IMR-90 (cell line): Measurements from ENCODE around the gene CLDN9. TPM values are rescaled to one million over a fixed set of nuclear protein-coding genes. Genes with fewer than 3 reads are reported as not detected.
A peak's percentile ranks its signal among the peaks of the same experiment; 100 is the strongest.

Experiments used
- ATAC-seq: fragments of 200-7000 bp; cut with Tn5 transposase; 2 replicates; pipeline ENCODE4 v1.9.1; 2020; ENCODE audit warnings: low read depth, mild to moderate bottlenecking, moderate library complexity
- BruUV-seq: library from RNA; stranded (reverse); fragments of 400-500 nt; replicated peaks from 2 replicates; lab custom pipeline; 2021; lab: Mats Ljungman, UMichigan
- CTCF ChIA-PET: fragments of 300-600 bp; formaldehyde crosslinking; extraction: SDS; loops from one replicate; lab custom pipeline; 2021; ENCODE audit warnings: antibody characterized with exemption; lab: Yijun Ruan, JAX
- POLR2A ChIA-PET: fragments of 300-600 bp; sonication (Branson Sonifier 250); formaldehyde crosslinking; loops from one replicate; lab custom pipeline; 2022; ENCODE audit warnings: antibody characterized with exemption; ENCODE audit not compliant: unreplicated experiment; lab: Charles Lee
- DNase-seq: peaks from one replicate; pipeline ENCODE4 v3.0.0; 2013
- H2AFZ ChIP-seq: replicated peaks from 2 replicates; pipeline ENCODE3; 2013; ENCODE audit warnings: low read length, mild to moderate bottlenecking; ENCODE audit not compliant: poor library complexity
- H2AK5ac ChIP-seq: 2 replicates; pipeline ENCODE4 v1.6.1; 2013; ENCODE audit warnings: low read depth, low read length, inconsistent platforms
- H2AK9ac ChIP-seq: replicated peaks from 2 replicates; pipeline ENCODE3; 2013; ENCODE audit warnings: mild to moderate bottlenecking, low read depth, low read length, moderate library complexity; ENCODE audit not compliant: poor library complexity
- H2BK120ac ChIP-seq: 2 replicates; pipeline ENCODE4 v1.6.1; 2013; ENCODE audit warnings: low read depth, low read length, inconsistent platforms
- H2BK15ac ChIP-seq: 3 replicates; pipeline ENCODE4 v1.6.1; 2013; ENCODE audit warnings: low read depth, low read length, inconsistent platforms
- H2BK20ac ChIP-seq: 2 replicates; pipeline ENCODE4 v1.6.1; 2013; ENCODE audit warnings: low read depth, mild to moderate bottlenecking, inconsistent platforms, low read length, moderate library complexity
- H2BK5ac ChIP-seq: 2 replicates; pipeline ENCODE4 v1.6.1; 2013; ENCODE audit warnings: mild to moderate bottlenecking, low read depth, low read length, inconsistent platforms; ENCODE audit not compliant: poor library complexity, severe bottlenecking
- H3K14ac ChIP-seq: replicated peaks from 2 replicates; pipeline ENCODE4 v1.6.1; 2013; ENCODE audit warnings: low read depth, low read length, inconsistent platforms
- H3K18ac ChIP-seq: 2 replicates; pipeline ENCODE4 v1.6.1; 2013; ENCODE audit warnings: low read depth, low read length, control low read depth
- H3K23ac ChIP-seq: 2 replicates; pipeline ENCODE4 v1.6.1; 2013; ENCODE audit warnings: low read depth, low read length, inconsistent platforms
- H3K27ac ChIP-seq: 2 replicates; pipeline ENCODE4 v1.5.1; 2013; ENCODE audit warnings: mild to moderate bottlenecking, control low read depth, low read length; ENCODE audit not compliant: insufficient read depth
- H3K27me3 ChIP-seq: 2 replicates; pipeline ENCODE4 v1.6.1; 2013; ENCODE audit warnings: low read length; ENCODE audit not compliant: control insufficient read depth, insufficient read depth
- H3K36me3 ChIP-seq: 2 replicates; pipeline ENCODE4 v1.6.1; 2013; ENCODE audit warnings: low read length, mixed read lengths; ENCODE audit not compliant: control insufficient read depth, insufficient read depth
- H3K4ac ChIP-seq: 2 replicates; pipeline ENCODE4 v1.6.1; 2013; ENCODE audit warnings: low read depth, low read length, inconsistent platforms
- H3K4me1 ChIP-seq: 2 replicates; pipeline ENCODE4 v1.6.1; 2013; ENCODE audit warnings: low read length, mixed read lengths; ENCODE audit not compliant: control insufficient read depth, insufficient read depth
- H3K4me2 ChIP-seq: 2 replicates; pipeline ENCODE4 v1.6.1; 2013; ENCODE audit warnings: low read depth, mild to moderate bottlenecking, control low read depth, low read length, moderate library complexity
- H3K4me3 ChIP-seq: 2 replicates; pipeline ENCODE4 v1.5.1; 2013; ENCODE audit warnings: low read depth, mild to moderate bottlenecking, control low read depth, low read length, moderate library complexity; ENCODE audit not compliant: insufficient read depth
- H3K56ac ChIP-seq: 2 replicates; pipeline ENCODE4 v1.6.1; 2013; ENCODE audit warnings: low read length, inconsistent platforms; ENCODE audit not compliant: insufficient read depth; ENCODE audit errors: extremely low read depth
- H3K79me1 ChIP-seq, 2 experiments: 2 replicates each; pipeline ENCODE4 v1.6.1; 2013; ENCODE audit warnings: low read length in 2 of 2, inconsistent platforms in 1 of 2, low read depth in 1 of 2
- H3K9ac ChIP-seq: 2 replicates; pipeline ENCODE4 v1.6.1; 2013; ENCODE audit warnings: low read depth, low read length, control low read depth
- H3K9me1 ChIP-seq: 2 replicates; pipeline ENCODE4 v1.6.1; 2013; ENCODE audit warnings: low read length, inconsistent platforms; ENCODE audit not compliant: insufficient read depth
- H3K9me3 ChIP-seq: 2 replicates; pipeline ENCODE4 v1.6.1; 2013; ENCODE audit warnings: low read length; ENCODE audit not compliant: control insufficient read depth, insufficient read depth
- H4K20me1 ChIP-seq: 2 replicates; pipeline ENCODE4 v1.6.1; 2013; ENCODE audit warnings: low read length, inconsistent platforms; ENCODE audit not compliant: insufficient read depth
- H4K5ac ChIP-seq: 2 replicates; pipeline ENCODE4 v1.6.1; 2013; ENCODE audit warnings: mild to moderate bottlenecking, low read depth, low read length, control low read depth
- H4K8ac ChIP-seq, 2 experiments: 2 replicates each; pipeline ENCODE4 v1.6.1; 2013; ENCODE audit warnings: low read depth in 2 of 2, low read length in 2 of 2, control low read depth in 1 of 2, inconsistent platforms in 1 of 2
- H4K91ac ChIP-seq: 2 replicates; pipeline ENCODE4 v1.6.1; 2013; ENCODE audit warnings: low read depth, low read length, inconsistent platforms; ENCODE audit not compliant: insufficient read depth
- CHD1 ChIP-seq: IDR thresholded peaks from 2 replicates; pipeline ENCODE4 v1.6.1; 2012; ENCODE audit warnings: low read depth, low read length, improper control_type of control experiment
- MAZ ChIP-seq: IDR thresholded peaks from 2 replicates; pipeline ENCODE4 v1.6.1; 2012; ENCODE audit warnings: low read depth, mild to moderate bottlenecking, low read length, improper control_type of control experiment, moderate library complexity, borderline replicate concordance
- MXI1 ChIP-seq: IDR thresholded peaks from 2 replicates; pipeline ENCODE4 v1.6.1; 2012; ENCODE audit warnings: low read depth, mild to moderate bottlenecking, low read length, moderate library complexity, borderline replicate concordance
- WGBS, 2 experiments: methylation state at CpG; one replicate each; pipeline versions ENCODE4 v1.1.5 to v1.1.7; 2013; ENCODE audit warnings: missing lambda C conversion rate in 2 of 2; ENCODE audit not compliant: insufficient read length in 1 of 2; ENCODE audit errors: extremely low coverage in 2 of 2; 5-methylcytosine and 5-hydroxymethylcytosine counted together
- dilution Hi-C: fragments of 300-500 bp; cut with HindIII; formaldehyde crosslinking; loops from one replicate; pipeline ENCODE4 v1.14.3; 2018; ENCODE audit warnings: low sequenced_read_pairs; ENCODE audit not compliant: unreplicated experiment
- in situ Hi-C: fragments of 300-500 bp; cut with MboI; formaldehyde crosslinking; loops from 3 replicates; pipeline ENCODE4 v1.14.3; 2019; ENCODE audit warnings: low sequenced_read_pairs, inconsistent platforms, mixed read lengths
- intact Hi-C: fragments of 100-400 bp; cut with micrococcal nuclease; formaldehyde crosslinking; loops from 2 replicates; pipeline ENCODE4 v1.10.0; 2022
- polyA plus RNA-seq, 3 experiments: library from polyadenylated mRNA; depleted of rRNA; stranded (reverse); fragments of >200 nt; gene quantifications; 2 replicates each; pipeline ENCODE4 v1.2.3, GENCODE V29; 2012; ENCODE audit warnings: low replicate concordance in 1 of 3
- total RNA-seq: library from RNA; depleted of rRNA; stranded (reverse); fragments of >200 nt; gene quantifications from 2 replicates; pipeline ENCODE4 v1.2.3, GENCODE V29; 2012

The CLDN9 gene
- total and polyA plus RNA-seq, 2 of the 4 experiments (the other 2 are of a cell fraction) = 0.05 TPM; not detected in 1

- BruUV-seq = no TSS peak
These were observed 43.8 kb upstream of the CLDN9 start, which contains the start of gene PAQR4 for GRCh38 chr16:2968738-2969544. TSS of gene PAQR4 (plus strand) at chr16:2969348. CDS start at chr16:2969675, 327 bp downstream.

More at GRCh38 chr16:2968738-2969544, 43.8 kb upstream of the CLDN9 start, which contains the start of gene PAQR4:
- H3K27ac ChIP-seq = peak within 1 kb of the TSS; percentile 17; the same call in 1 of the 2 replicates
- H3K18ac ChIP-seq = no peak within 1 kb of the TSS
- dilution Hi-C loops = no loop called here
- ATAC-seq (peak; percentile 92), DNase-seq (peak; percentile 81)
- H3K27me3 ChIP-seq = peaks cover 30% of the 10 kb centered on the region
- H3K9ac ChIP-seq = peak within 1 kb of the TSS; percentile 55; the same call in 1 of the 2 replicates
- H2AK9ac ChIP-seq = peak within 1 kb of the TSS; percentile 93
- peak within 1 kb of the TSS; percentile 89 for H3K4me2 ChIP-seq
- peak within 1 kb of the TSS; percentile 17; the same call in 1 of the 2 replicates for H3K56ac ChIP-seq
- TF ChIP-seq MAZ (0 out of 2 replicates have a peak, but pooled peaks have one; percentile 16), CHD1 (no peak), MXI1 (peak; percentile 74; the same call in 1 of the 2 replicates)
- no peak within 1 kb of the TSS; the same call in 1 of the 2 replicates for H4K91ac ChIP-seq
- H4K5ac ChIP-seq = no peak within 1 kb of the TSS
- in situ Hi-C loops = no loop called here
- POLR2A ChIA-PET = no interaction called here
- peaks cover 5 to 23% of the 10 kb centered on the region in 2 experiments; a peak in 3 of 4 replicates for H3K79me1 ChIP-seq
- no peak within 1 kb of the TSS for H4K8ac ChIP-seq
- intact Hi-C loops = no loop called here
- no peak within 1 kb of the TSS; the same call in 1 of the 2 replicates for H3K4ac ChIP-seq
- no peaks in the 10 kb centered on the region for H3K9me3 ChIP-seq
- peaks cover 4% of the 10 kb centered on the region; the same call in 1 of the 2 replicates for H3K4me1 ChIP-seq
- H2AFZ ChIP-seq = peak within 1 kb of the TSS; percentile 97
- no peak within 1 kb of the TSS for H2BK120ac ChIP-seq
- H3K23ac ChIP-seq = peak within 1 kb of the TSS; percentile 56; the same call in 1 of the 2 replicates
- no peak within 1 kb of the TSS for H2BK5ac ChIP-seq
- CTCF ChIA-PET = interaction anchor here (0.9 to 1.0 kb wide), 2 partner anchors 16 to 85 kb away, joined by 3 read pairs; partner anchors contain the start of gene FLYWCH2
- H2AK5ac ChIP-seq = peak within 1 kb of the TSS; percentile 50; the same call in 1 of the 2 replicates
- H3K9me1 ChIP-seq = peaks cover 17% of the 10 kb centered on the region
- 5% methylated on average over 74 of the region's 98 CpGs; no CpG with 5 or more reads in 1 of the 2 experiments for WGBS, 2 experiments
- no peak within 1 kb of the TSS for H2BK15ac ChIP-seq
- peaks cover 31% of the 10 kb centered on the region for H4K20me1 ChIP-seq
- H3K14ac ChIP-seq = no peak within 1 kb of the TSS; the same call in 1 of the 2 replicates
- H2BK20ac ChIP-seq = no peak within 1 kb of the TSS
- peak within 1 kb of the TSS; percentile 72 for H3K4me3 ChIP-seq
- H3K36me3 ChIP-seq = peaks cover 2% of the 10 kb centered on the region; the same call in 1 of the 2 replicates
